RWPE2 (cell line): Measurements from ENCODE around the gene CFAP70.

Experiments used
- ATAC-seq: fragments of 200-7000 bp; cut with Tn5 transposase; 3 replicates; pipeline ENCODE4 v1.9.1; 2021; ENCODE audit warnings: low read depth
- DNase-seq: peaks from one replicate; pipeline ENCODE4 v3.0.0-alpha.2; 2020; ENCODE audit warnings: low spot score
- H3K27ac ChIP-seq: fragments of 450-650 bp; 2 replicates; pipeline ENCODE4 v1.5.1; 2017; ENCODE audit warnings: mild to moderate bottlenecking; ENCODE audit not compliant: poor library complexity, severe bottlenecking
- H3K27me3 ChIP-seq: fragments of 250-450 bp; sonication (Bioruptor Pico); 2 replicates; pipeline ENCODE4 v1.5.1; 2021; ENCODE audit warnings: mild to moderate bottlenecking, moderate library complexity; ENCODE audit not compliant: insufficient read depth, poor library complexity, severe bottlenecking
- H3K36me3 ChIP-seq: fragments of 250-450 bp; sonication (Bioruptor Pico); 2 replicates; pipeline ENCODE4 v1.5.1; 2020; ENCODE audit warnings: low read depth, mild to moderate bottlenecking, moderate library complexity
- H3K4me1 ChIP-seq: fragments of 250-450 bp; sonication (Bioruptor Pico); 2 replicates; pipeline ENCODE4 v1.5.1; 2021; ENCODE audit warnings: mild to moderate bottlenecking, moderate library complexity; ENCODE audit not compliant: insufficient read depth, poor library complexity, severe bottlenecking
- H3K4me3 ChIP-seq: fragments of 250-450 bp; sonication (Bioruptor Pico); 2 replicates; pipeline ENCODE4 v1.5.1; 2021; ENCODE audit warnings: mild to moderate bottlenecking, moderate library complexity; ENCODE audit not compliant: severe bottlenecking
- H3K9me3 ChIP-seq: fragments of 250-450 bp; sonication (Bioruptor Pico); 2 replicates; pipeline ENCODE4 v1.5.1; 2021; ENCODE audit warnings: mild to moderate bottlenecking, moderate library complexity; ENCODE audit not compliant: severe bottlenecking
- CTCF ChIP-seq: fragments of 450-650 bp; IDR thresholded peaks from one replicate; pipeline ENCODE4 v1.5.1; 2017; ENCODE audit warnings: mild to moderate bottlenecking, moderate library complexity; ENCODE audit not compliant: poor library complexity, severe bottlenecking

CFAP70 gene

GRCh38 chr10:73251683-73252444, 106.8 kb downstream of the CFAP70 start:
- Histone ChIP-seq H3K4me3 (peak overlapping the region; percentile 84), H3K9me3 (no peaks in the 10 kb centered on the region), H3K36me3 (peaks cover 51% of the 10 kb centered on the region), H3K27ac (peak overlapping the region; percentile 77), H3K27me3 (no peaks in the 10 kb centered on the region), H3K4me1 (peaks cover 13% of the 10 kb centered on the region)
- no peak for DNase-seq
- TF ChIP-seq CTCF = no peak
- ATAC-seq = peak; percentile 69; the same call in 2 of the 3 replicates

- Histone ChIP-seq H3K9me3 (no peaks in the 10 kb centered on the region), H3K4me3 (no peak overlapping the region), H3K27ac (peak overlapping the region; percentile 80), H3K27me3 (no peaks in the 10 kb centered on the region), H3K4me1 (peaks cover 13% of the 10 kb centered on the region), H3K36me3 (peaks cover 73% of the 10 kb centered on the region)
- TF ChIP-seq CTCF = no peak
- DNase-seq (no peak), ATAC-seq (no peak)
These were observed 110.4 kb downstream of the CFAP70 start for GRCh38 chr10:73248259-73248724.

- peaks cover 79% of the 10 kb centered on the region for H3K36me3 ChIP-seq
- H3K4me3 ChIP-seq = peak overlapping the region; percentile 63
- H3K9me3 ChIP-seq = no peaks in the 10 kb centered on the region
- ATAC-seq (no peak), DNase-seq (no peak)
- H3K27me3 ChIP-seq = no peaks in the 10 kb centered on the region
- peaks cover 13% of the 10 kb centered on the region for H3K4me1 ChIP-seq
- H3K27ac ChIP-seq = peak overlapping the region; percentile 80
- no peak for TF ChIP-seq CTCF
These were observed 111.0 kb downstream of the CFAP70 start for GRCh38 chr10:73247509-73248258.

GRCh38 chr10:73246646-73247508, 111.8 kb downstream of the CFAP70 start, which contains the start of gene DNAJC9:
DNAJC9 (minus strand) TSS chr10:73247255; CDS start chr10:73247189, 66 bp downstream.
- peak; percentile 87 for ATAC-seq
- Histone ChIP-seq H3K36me3 (peaks cover 85% of the 10 kb centered on the region), H3K27ac (peak within 1 kb of the TSS; percentile 80), H3K4me1 (peaks cover 13% of the 10 kb centered on the region), H3K9me3 (no peaks in the 10 kb centered on the region), H3K4me3 (peak within 1 kb of the TSS; percentile 63), H3K27me3 (no peaks in the 10 kb centered on the region)
- DNase-seq = peak; percentile 93
- no peak for TF ChIP-seq CTCF
